Measurements from ENCODE around the gene NCOR2. TPM values are rescaled to one million over a fixed set of nuclear protein-coding genes. Genes with fewer than 3 reads are reported as not detected.

The NCOR2 gene
- total and polyA plus RNA-seq, 12 donors: 46.9 to 200 (median 132) TPM

DNA sequence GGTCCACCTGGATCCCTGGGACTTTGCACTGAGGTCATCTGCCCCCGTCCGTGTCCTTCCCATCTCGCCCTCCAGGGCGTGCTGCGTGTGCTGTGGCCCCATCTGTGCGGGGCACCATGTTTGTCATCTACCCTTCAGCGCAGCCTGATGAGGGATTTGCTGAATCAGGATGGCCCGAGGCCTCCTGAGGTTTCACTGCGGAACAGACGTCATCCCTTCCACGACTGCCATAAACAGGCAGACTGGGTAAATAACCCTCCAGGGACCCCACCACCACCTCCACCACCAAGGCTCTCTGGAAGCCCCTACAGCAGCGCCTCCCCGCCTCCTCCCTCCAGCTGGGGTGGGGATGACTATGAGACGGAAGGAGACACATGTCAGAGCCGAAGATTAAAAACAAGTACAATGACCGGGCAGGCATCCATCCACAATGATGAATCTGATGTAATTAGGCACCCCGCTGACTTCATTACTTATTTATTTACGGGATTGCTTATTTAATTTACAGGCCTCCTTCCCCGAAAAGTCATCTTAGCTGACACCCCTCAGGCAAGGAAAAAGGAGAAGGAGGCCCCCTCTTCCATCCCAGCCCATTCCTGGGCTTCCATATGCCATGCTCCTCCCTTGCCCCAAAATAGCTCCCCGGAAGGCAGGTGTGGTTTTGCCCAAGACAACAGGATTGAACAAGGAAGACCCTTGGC lies 39.4 kb downstream of the NCOR2 start:
- peaks cover 0 to 21% (median 0%) of the 10 kb centered on the region in 9 donors for H3K36me3 ChIP-seq
- peak overlapping the region in 7 of 10 donors; percentile 31 to 72 (median 44) for H3K27ac ChIP-seq
- no peaks in the 10 kb centered on the region for H3K9me3 ChIP-seq
- peak in 7 of 8 donors; percentile 14 to 43 (median 22) for ATAC-seq
- intact Hi-C loops (cut with DNase I): loop anchor here in 1 of 10 donors (5.0 kb wide), 1 partner anchor 99 kb away; no protein-coding TSS in a partner anchor
- WGBS, 2 donors: 59 to 67% methylated on average over 20 of the region's 20 CpGs
- H3K27me3 ChIP-seq: no peaks in the 10 kb centered on the region
- TF ChIP-seq, protein P1, sequence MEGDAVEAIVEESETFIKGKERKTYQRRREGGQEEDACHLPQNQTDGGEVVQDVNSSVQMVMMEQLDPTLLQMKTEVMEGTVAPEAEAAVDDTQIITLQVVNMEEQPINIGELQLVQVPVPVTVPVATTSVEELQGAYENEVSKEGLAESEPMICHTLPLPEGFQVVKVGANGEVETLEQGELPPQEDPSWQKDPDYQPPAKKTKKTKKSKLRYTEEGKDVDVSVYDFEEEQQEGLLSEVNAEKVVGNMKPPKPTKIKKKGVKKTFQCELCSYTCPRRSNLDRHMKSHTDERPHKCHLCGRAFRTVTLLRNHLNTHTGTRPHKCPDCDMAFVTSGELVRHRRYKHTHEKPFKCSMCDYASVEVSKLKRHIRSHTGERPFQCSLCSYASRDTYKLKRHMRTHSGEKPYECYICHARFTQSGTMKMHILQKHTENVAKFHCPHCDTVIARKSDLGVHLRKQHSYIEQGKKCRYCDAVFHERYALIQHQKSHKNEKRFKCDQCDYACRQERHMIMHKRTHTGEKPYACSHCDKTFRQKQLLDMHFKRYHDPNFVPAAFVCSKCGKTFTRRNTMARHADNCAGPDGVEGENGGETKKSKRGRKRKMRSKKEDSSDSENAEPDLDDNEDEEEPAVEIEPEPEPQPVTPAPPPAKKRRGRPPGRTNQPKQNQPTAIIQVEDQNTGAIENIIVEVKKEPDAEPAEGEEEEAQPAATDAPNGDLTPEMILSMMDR (IDR thresholded peaks at IDR 0.05): no peak
- no peak for DNase-seq
- peaks cover 9 to 84% (median 38%) of the 10 kb centered on the region in 9 donors for H3K4me1 ChIP-seq
- H3K4me3 ChIP-seq: no peak overlapping the region

DNA sequence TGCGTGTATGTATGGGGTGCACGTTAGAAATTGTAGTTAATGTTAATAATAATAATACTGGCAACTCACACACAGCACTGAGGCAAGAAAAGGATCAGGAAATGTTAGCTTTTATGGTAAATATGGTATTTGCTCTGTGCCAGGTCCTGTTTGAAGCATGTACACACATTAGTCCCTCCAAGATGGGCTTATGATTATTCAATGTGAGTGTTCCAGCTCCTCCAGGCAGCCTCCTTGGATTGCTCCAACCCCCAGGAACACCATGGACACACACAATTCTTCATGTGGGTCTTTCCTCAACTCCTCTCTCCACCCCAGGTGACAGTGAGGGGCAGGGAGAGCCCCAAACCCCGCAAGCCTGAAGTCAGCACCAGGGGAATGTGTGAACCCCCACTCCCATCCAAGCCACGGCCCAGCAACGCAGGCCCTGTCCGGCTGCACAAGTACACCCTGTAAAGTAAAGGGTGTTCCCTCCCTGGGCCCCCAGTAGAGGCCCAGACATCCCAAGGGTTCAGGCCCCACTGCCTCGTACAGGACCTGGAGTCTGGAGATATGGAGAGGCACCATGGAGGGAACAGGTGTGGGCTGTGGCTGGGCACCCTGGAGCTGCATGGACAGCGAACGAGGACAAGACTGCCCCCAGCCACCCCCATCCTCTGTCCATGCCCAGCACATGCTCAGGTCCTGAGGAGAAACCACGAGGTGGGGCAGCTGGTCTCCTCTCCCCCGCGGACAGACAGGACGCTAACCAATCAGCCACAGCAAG lies 41.3 kb downstream of the NCOR2 start:
- peaks cover 9 to 87% (median 52%) of the 10 kb centered on the region in 9 donors for H3K4me1 ChIP-seq
- 90 to 91% methylated on average over 13 of the region's 13 CpGs for WGBS, 2 donors
- H3K36me3 ChIP-seq: peaks cover 0 to 27% (median 0%) of the 10 kb centered on the region in 9 donors
- TF ChIP-seq, protein P1 (IDR thresholded peaks at IDR 0.05): no peak
- H3K9me3 ChIP-seq: no peaks in the 10 kb centered on the region
- peak overlapping the region in 3 of 10 donors; percentile 28 to 43 (median 41) for H3K27ac ChIP-seq
- ATAC-seq (peak in 1 of 8 donors; percentile 2), DNase-seq (no peak)
- intact Hi-C loops (cut with DNase I): loop anchor here in 1 of 10 donors (5.0 kb wide), 1 partner anchor 101 kb away; no protein-coding TSS in a partner anchor
- no peak overlapping the region for H3K4me3 ChIP-seq
- no peaks in the 10 kb centered on the region for H3K27me3 ChIP-seq

DNA sequence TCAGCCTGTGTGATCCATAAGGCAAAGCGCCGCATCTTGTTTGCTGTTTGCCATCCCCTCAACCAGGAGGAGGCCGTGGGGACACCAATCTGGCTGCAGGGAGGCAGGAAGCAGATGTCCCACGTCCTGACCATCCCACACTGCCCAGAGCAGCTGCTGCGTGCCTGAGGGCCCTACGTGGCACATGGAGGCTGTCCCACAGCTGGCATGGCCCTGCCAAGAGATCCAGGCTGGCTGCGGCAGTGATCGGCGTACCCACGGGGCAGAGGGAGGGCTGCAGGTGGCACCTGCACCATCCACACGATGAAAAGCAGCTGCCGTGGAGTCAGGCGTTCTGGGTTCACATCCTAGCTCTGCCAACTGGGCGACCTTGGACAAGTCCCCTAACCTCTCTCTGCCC lies 42.0 kb downstream of the NCOR2 start:
- H3K9me3 ChIP-seq: no peaks in the 10 kb centered on the region
- ATAC-seq (peak in 7 of 8 donors; percentile 13 to 70 (median 51)), DNase-seq (peak in 1 of 2 donors; percentile 57)
- peaks cover 0 to 27% (median 0%) of the 10 kb centered on the region in 9 donors for H3K36me3 ChIP-seq
- TF ChIP-seq, protein P1 (IDR thresholded peaks at IDR 0.05): no peak
- intact Hi-C loops (cut with DNase I): loop anchor here in 1 of 10 donors (5.0 kb wide), 1 partner anchor 102 kb away; no protein-coding TSS in a partner anchor
- H3K27ac ChIP-seq: peak overlapping the region in 3 of 10 donors; percentile 13 to 43 (median 41)
- H3K4me3 ChIP-seq: no peak overlapping the region
- H3K4me1 ChIP-seq: peaks cover 9 to 87% (median 57%) of the 10 kb centered on the region in 9 donors
- H3K27me3 ChIP-seq: no peaks in the 10 kb centered on the region
- WGBS, 2 donors: 61 to 65% methylated on average over 14 of the region's 14 CpGs

All from heart right ventricle (tissue), 16 donors.